DMS114 treated with DMSO at 0.1 percent for 48 hours (cell line): ENCODE data around the gene IRF2BP2.

Experiments used
- DNase-seq: peaks from one replicate; lab custom pipeline; 2025; ENCODE audit not compliant: unreplicated experiment; lab: John Stamatoyannopoulos, UW

Gene IRF2BP2

GRCh38 chr1:234559902-234560676 lies 49.9 kb downstream of the IRF2BP2 start:
- no peak for DNase-seq

- DNase-seq, result no peak
These were observed 50.7 kb downstream of the IRF2BP2 start for GRCh38 chr1:234559152-234559901.

- DNase-seq, result no peak
These were observed 51.6 kb downstream of the IRF2BP2 start for GRCh38 chr1:234558330-234558836.

- DNase-seq, result no peak
These were observed 53.6 kb downstream of the IRF2BP2 start for GRCh38 chr1:234556245-234556943.

- DNase-seq, result no peak
These were observed 54.5 kb downstream of the IRF2BP2 start for GRCh38 chr1:234555390-234556024.

GRCh38 chr1:234554698-234555311 lies 55.2 kb downstream of the IRF2BP2 start:
- DNase-seq, result no peak
